GM23248 (cell line): ENCODE measurements around the gene RNU6-8. TPM values are rescaled to one million over a fixed set of nuclear protein-coding genes. Genes with fewer than 3 reads are reported as not detected.

ENCODE experiments used
- DNase-seq: peaks from one replicate; pipeline ENCODE4 v3.0.0-alpha.2; 2015
- H2AFZ ChIP-seq: fragments of 200-600 bp; sonication (generic); 2 replicates; pipeline ENCODE4 v1.6.1; 2016; ENCODE audit warnings: antibody characterized with exemption
- H3F3A ChIP-seq: fragments of 200-600 bp; sonication (generic); 2 replicates; pipeline ENCODE4 v1.6.1; 2016; ENCODE audit warnings: mild to moderate bottlenecking, antibody characterized with exemption, mixed run types; ENCODE audit not compliant: insufficient read depth
- H3K27ac ChIP-seq: fragments of 200-600 bp; sonication (generic); 2 replicates; pipeline ENCODE4 v1.5.1; 2016; ENCODE audit warnings: mild to moderate bottlenecking
- H3K27me3 ChIP-seq: fragments of 200-600 bp; sonication (generic); replicated peaks from 2 replicates; pipeline ENCODE4 v1.6.1; 2016; ENCODE audit warnings: mild to moderate bottlenecking; ENCODE audit not compliant: insufficient read depth
- H3K36me3 ChIP-seq: fragments of 200-600 bp; sonication (generic); 2 replicates; pipeline ENCODE4 v1.6.1; 2016; ENCODE audit warnings: low read depth, mild to moderate bottlenecking
- H3K4me1 ChIP-seq: fragments of 200-600 bp; sonication (generic); 2 replicates; pipeline ENCODE4 v1.6.1; 2016; ENCODE audit warnings: mild to moderate bottlenecking; ENCODE audit not compliant: insufficient read depth
- H3K4me2 ChIP-seq: fragments of 200-600 bp; sonication (generic); one replicate; pipeline ENCODE4 v1.6.1; 2016; ENCODE audit warnings: mild to moderate bottlenecking; ENCODE audit not compliant: unreplicated experiment
- H3K4me3 ChIP-seq: fragments of 200-600 bp; sonication (generic); 2 replicates; pipeline ENCODE4 v1.5.1; 2016; ENCODE audit warnings: mild to moderate bottlenecking
- H3K79me2 ChIP-seq: fragments of 200-600 bp; sonication (generic); 2 replicates; pipeline ENCODE4 v1.6.1; 2016; ENCODE audit warnings: mild to moderate bottlenecking; ENCODE audit not compliant: insufficient read depth
- H3K9ac ChIP-seq: fragments of 200-600 bp; sonication (generic); 2 replicates; pipeline ENCODE4 v1.6.1; 2016; ENCODE audit warnings: mild to moderate bottlenecking
- H3K9me2 ChIP-seq: fragments of 200-600 bp; sonication (generic); 2 replicates; pipeline ENCODE4 v1.6.1; 2016; ENCODE audit warnings: mixed run types, mild to moderate bottlenecking, moderate library complexity; ENCODE audit not compliant: insufficient read depth
- H3K9me3 ChIP-seq: fragments of 200-600 bp; sonication (generic); one replicate; pipeline ENCODE4 v1.6.1; 2017; ENCODE audit warnings: low read depth
- H4K20me1 ChIP-seq: fragments of 200-600 bp; sonication (generic); 2 replicates; pipeline ENCODE4 v1.6.0; 2016; ENCODE audit not compliant: insufficient read depth
- EZH2 ChIP-seq: fragments of 200-600 bp; sonication (generic); IDR thresholded peaks from 2 replicates; pipeline ENCODE4 v1.6.1; 2018; ENCODE audit warnings: antibody characterized with exemption, mild to moderate bottlenecking; ENCODE audit not compliant: insufficient read depth, poor library complexity, severe bottlenecking
- EZH2phosphoT487 ChIP-seq: fragments of 200-600 bp; sonication (generic); IDR thresholded peaks from 2 replicates; pipeline ENCODE4 v1.6.1; 2018; ENCODE audit warnings: antibody characterized with exemption, moderate library complexity, mild to moderate bottlenecking, low read depth; ENCODE audit not compliant: insufficient read depth
- WGBS, 2 experiments: methylation state at CpG; one replicate each; pipeline ENCODE4 v1.1.6; 2015 to 2017; ENCODE audit warnings: low lambda C conversion rate in 2 of 2, low coverage in 1 of 2; ENCODE audit errors: missing lambda C conversion rate in 2 of 2; 5-methylcytosine and 5-hydroxymethylcytosine counted together
- in situ Hi-C: fragments of 300-500 bp; cut with MboI; formaldehyde crosslinking; loops from 2 replicates; pipeline ENCODE4 v1.15.0; 2020
- polyA plus RNA-seq: library from polyadenylated mRNA; unstranded; fragments of >200 nt; fragmentation: Nextera tagmentation; extraction: Ambion mirVana; gene quantifications from 2 replicates; pipeline ENCODE4 v1.2.1, GENCODE V29; 2016
- small RNA-seq: library from RNA; depleted of rRNA; stranded (forward); fragments of <200 nt; gene quantifications from one replicate; pipeline ENCODE3, GENCODE V24; 2014; ENCODE audit warnings: low read depth, low replicate concordance
- total RNA-seq: library from RNA; depleted of rRNA; stranded (reverse); fragments of >200 nt; shearing (Covaris generic); gene quantifications from 2 replicates; pipeline ENCODE4 v1.2.3, GENCODE V29; 2014; rRNA removed

Gene RNU6-8
- total and polyA plus RNA-seq, 2 experiments from 2014 or later, result not detected

- Histone ChIP-seq H3K9ac (no peak overlapping the region), H2AFZ (no peak overlapping the region)
- in situ Hi-C loops, result no loop called here
Observed at GRCh38 chr14:32167907-32168306, 35.2 kb downstream of the RNU6-8 start.

GRCh38 chr14:32166924-32167323 lies 36.1 kb downstream of the RNU6-8 start:
- Histone ChIP-seq H4K20me1 (no peaks in the 10 kb centered on the region), H3K79me2 (no peaks in the 10 kb centered on the region), H2AFZ (no peak overlapping the region), H3K4me3 (no peak overlapping the region), H3K9me3 (no peaks in the 10 kb centered on the region), H3K36me3 (no peaks in the 10 kb centered on the region), H3K27ac (no peak overlapping the region), H3F3A (peaks cover 18% of the 10 kb centered on the region), H3K27me3 (no peaks in the 10 kb centered on the region), H3K4me1 (no peaks in the 10 kb centered on the region), H3K4me2 (no peak overlapping the region), H3K9me2 (no peaks in the 10 kb centered on the region), H3K9ac (no peak overlapping the region)
- in situ Hi-C loops, result no loop called here
- 63 to 66% methylated on average over 1 of the region's 1 CpG for WGBS, 2 experiments
- no peak for TF ChIP-seq EZH2
- no peak for TF ChIP-seq EZH2phosphoT487
- DNase-seq, result no peak

More at GRCh38 chr14:32167907-32168306, 35.2 kb downstream of the RNU6-8 start:
- Histone ChIP-seq H3K9me2 (no peaks in the 10 kb centered on the region), H3K79me2 (no peaks in the 10 kb centered on the region), H3K9me3 (no peaks in the 10 kb centered on the region), H3K27ac (no peak overlapping the region), H4K20me1 (no peaks in the 10 kb centered on the region), H3K4me1 (no peaks in the 10 kb centered on the region), H3F3A (0 out of 2 replicates have a peak, but pooled peaks cover 8% of the 10 kb centered on the region), H3K27me3 (no peaks in the 10 kb centered on the region), H3K36me3 (no peaks in the 10 kb centered on the region), H3K4me2 (no peak overlapping the region), H3K4me3 (no peak overlapping the region)
- TF ChIP-seq EZH2phosphoT487 (no peak), EZH2 (no peak)
- 77 to 82% methylated on average over 3 of the region's 3 CpGs for WGBS, 2 experiments
- no peak for DNase-seq

DNA sequence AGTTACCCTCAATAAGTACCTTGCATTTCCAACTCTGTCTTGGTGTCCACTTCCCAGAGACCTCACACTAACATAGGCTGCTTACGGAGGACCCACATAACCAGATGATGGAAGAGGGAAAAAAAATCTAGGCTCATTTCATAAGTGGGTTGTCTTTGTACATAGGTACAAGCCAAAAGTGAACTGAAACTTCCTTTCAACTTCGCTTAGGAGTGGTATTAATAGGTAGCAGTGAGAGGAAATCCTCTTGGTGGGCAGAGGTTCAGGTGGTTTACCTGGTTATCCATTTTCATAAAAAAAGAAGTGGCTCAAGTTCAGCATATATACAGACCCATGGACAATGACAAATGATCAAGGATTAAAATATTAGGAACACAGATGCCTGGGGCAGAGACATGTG lies 37.0 kb downstream of the RNU6-8 start:
- H3K27me3 ChIP-seq, result no peaks in the 10 kb centered on the region
- WGBS, 2 experiments, result 84 to 87% methylated on average over 2 of the region's 2 CpGs
- H3K36me3 ChIP-seq, result no peaks in the 10 kb centered on the region
- no peak overlapping the region for H3K27ac ChIP-seq
- DNase-seq, result no peak
- H3K4me2 ChIP-seq, result no peak overlapping the region
- TF ChIP-seq EZH2, result no peak
- no peak for TF ChIP-seq EZH2phosphoT487
- no peaks in the 10 kb centered on the region for H3K9me2 ChIP-seq
- no peaks in the 10 kb centered on the region for H3K9me3 ChIP-seq
- H3K4me3 ChIP-seq, result no peak overlapping the region
- no peaks in the 10 kb centered on the region for H3K79me2 ChIP-seq
- no peak overlapping the region for H3K9ac ChIP-seq
- no peaks in the 10 kb centered on the region for H3K4me1 ChIP-seq
- in situ Hi-C loops, result no loop called here
- H3F3A ChIP-seq, result peaks cover 24% of the 10 kb centered on the region
- H4K20me1 ChIP-seq, result no peaks in the 10 kb centered on the region
- H2AFZ ChIP-seq, result no peak overlapping the region

Small RNAs within 50 kb of the gene (small RNA-seq; reads per million reads assigned to genes)
- not detected for gene RNU6-7
- gene RNU6-8, result not detected

Other genes starting within 250 kb of the RNU6-8 start
- gene ARHGAP5, start 126.0 kb downstream of the RNU6-8 start, total RNA-seq, result 80.1 and 82.6 TPM in 2 replicates
- 34.6 and 34.9 TPM in 2 replicates for gene ARHGAP5, start 126.0 kb downstream of the RNU6-8 start, polyA plus RNA-seq
- not detected in 2 replicates for gene RNU6-7, start 1.2 kb downstream of the RNU6-8 start, total RNA-seq
- gene RNU6-7, start 1.2 kb downstream of the RNU6-8 start, polyA plus RNA-seq, result not detected in 2 replicates
- gene AKAP6, start 126.0 kb upstream of the RNU6-8 start, total RNA-seq, result 14.3 and 19.1 TPM in 2 replicates
- 4.0 and 4.8 TPM in 2 replicates for gene AKAP6, start 126.0 kb upstream of the RNU6-8 start, polyA plus RNA-seq